Astrocyte (in vitro differentiated cells and primary cell): Measurements from ENCODE around the gene NOTCH2. TPM values are rescaled to one million over a fixed set of nuclear protein-coding genes. Genes with fewer than 3 reads are reported as not detected.

Source experiments
- DNase-seq: peaks from one replicate; pipeline ENCODE4 v3.0.0-alpha.2; 2010; ENCODE audit warnings: low read depth
- FAIRE-seq: peaks from 2 replicates; lab custom pipeline; 2011; peaks lifted over from hg19 to GRCh38; lab: Jason Lieb, UNC
- H2AFZ ChIP-seq: 2 replicates; pipeline ENCODE4 v1.6.0; 2012; ENCODE audit warnings: low read depth, low read length, inconsistent platforms
- H3K27ac ChIP-seq: 2 replicates; pipeline ENCODE4 v1.5.1; 2011; ENCODE audit warnings: low read depth, low read length, inconsistent platforms
- H3K27me3 ChIP-seq: 2 replicates; pipeline ENCODE4 v1.6.0; 2011; ENCODE audit warnings: low read length, inconsistent platforms; ENCODE audit not compliant: insufficient read depth
- H3K36me3 ChIP-seq: 2 replicates; pipeline ENCODE4 v1.5.1; 2011; ENCODE audit warnings: low read length, inconsistent platforms; ENCODE audit not compliant: insufficient read depth
- H3K4me1 ChIP-seq: 2 replicates; pipeline ENCODE4 v1.5.1; 2011; ENCODE audit warnings: low read length, inconsistent platforms; ENCODE audit not compliant: insufficient read depth
- H3K4me2 ChIP-seq: 2 replicates; pipeline ENCODE4 v1.6.0; 2012; ENCODE audit warnings: low read length, inconsistent platforms
- H3K4me3 ChIP-seq: 2 replicates; pipeline ENCODE4 v1.5.1; 2011; ENCODE audit warnings: low read depth, mild to moderate bottlenecking, low read length, inconsistent platforms; ENCODE audit not compliant: insufficient read depth
- H3K79me2 ChIP-seq: 2 replicates; pipeline ENCODE4 v1.6.0; 2012; ENCODE audit warnings: mild to moderate bottlenecking, low read length, inconsistent platforms; ENCODE audit not compliant: insufficient read depth
- H3K9ac ChIP-seq: 2 replicates; pipeline ENCODE4 v1.6.0; 2012; ENCODE audit warnings: mild to moderate bottlenecking, low read length, inconsistent platforms
- H3K9me3 ChIP-seq: 2 replicates; pipeline ENCODE4 v1.5.1; 2012; ENCODE audit warnings: low read depth, mild to moderate bottlenecking, low read length, inconsistent platforms; ENCODE audit not compliant: insufficient read depth
- H4K20me1 ChIP-seq: 2 replicates; pipeline ENCODE4 v1.6.0; 2012; ENCODE audit warnings: low read length, inconsistent platforms; ENCODE audit not compliant: insufficient read depth
- H3K27ac Mint-ChIP-seq: one replicate; pipeline ENCODE4 v1.8.0; 2021; ENCODE audit warnings: mild to moderate bottlenecking, mixed read lengths; ENCODE audit not compliant: unreplicated experiment
- H3K27me3 Mint-ChIP-seq: one replicate; pipeline ENCODE4 v1.8.0; 2021; ENCODE audit warnings: low read depth, mixed read lengths; ENCODE audit not compliant: unreplicated experiment
- H3K36me3 Mint-ChIP-seq: one replicate; pipeline ENCODE4 v1.8.0; 2021; ENCODE audit warnings: low read depth, mixed read lengths; ENCODE audit not compliant: unreplicated experiment
- H3K4me1 Mint-ChIP-seq: one replicate; pipeline ENCODE4 v1.8.0; 2021; ENCODE audit warnings: low read depth, mixed read lengths; ENCODE audit not compliant: unreplicated experiment
- H3K4me3 Mint-ChIP-seq: one replicate; pipeline ENCODE4 v1.8.0; 2021; ENCODE audit warnings: mild to moderate bottlenecking, moderate library complexity, mixed read lengths; ENCODE audit not compliant: unreplicated experiment
- H3K9me3 Mint-ChIP-seq: one replicate; pipeline ENCODE4 v1.8.0; 2021; ENCODE audit warnings: mild to moderate bottlenecking, mixed read lengths; ENCODE audit not compliant: unreplicated experiment
- EZH2 ChIP-seq: IDR thresholded peaks from 2 replicates; pipeline ENCODE4 v1.6.1; 2012; ENCODE audit warnings: mild to moderate bottlenecking, low read length, inconsistent platforms; ENCODE audit not compliant: insufficient read depth
- total RNA-seq: library from RNA; stranded (reverse); gene quantifications from 2 replicates; pipeline ENCODE4 v1.2.1, GENCODE V29; 2021
- TF ChIP-seq, protein P1 (sequence below): IDR thresholded peaks from 2 replicates; pipeline ENCODE4 v1.5.1; 2011; ENCODE audit warnings: low read depth, mild to moderate bottlenecking, inconsistent platforms, low read length, moderate library complexity; ENCODE audit not compliant: insufficient read depth

NOTCH2 gene
- total RNA-seq, 1 donor from 2014 or later = 194 TPM

DNA sequence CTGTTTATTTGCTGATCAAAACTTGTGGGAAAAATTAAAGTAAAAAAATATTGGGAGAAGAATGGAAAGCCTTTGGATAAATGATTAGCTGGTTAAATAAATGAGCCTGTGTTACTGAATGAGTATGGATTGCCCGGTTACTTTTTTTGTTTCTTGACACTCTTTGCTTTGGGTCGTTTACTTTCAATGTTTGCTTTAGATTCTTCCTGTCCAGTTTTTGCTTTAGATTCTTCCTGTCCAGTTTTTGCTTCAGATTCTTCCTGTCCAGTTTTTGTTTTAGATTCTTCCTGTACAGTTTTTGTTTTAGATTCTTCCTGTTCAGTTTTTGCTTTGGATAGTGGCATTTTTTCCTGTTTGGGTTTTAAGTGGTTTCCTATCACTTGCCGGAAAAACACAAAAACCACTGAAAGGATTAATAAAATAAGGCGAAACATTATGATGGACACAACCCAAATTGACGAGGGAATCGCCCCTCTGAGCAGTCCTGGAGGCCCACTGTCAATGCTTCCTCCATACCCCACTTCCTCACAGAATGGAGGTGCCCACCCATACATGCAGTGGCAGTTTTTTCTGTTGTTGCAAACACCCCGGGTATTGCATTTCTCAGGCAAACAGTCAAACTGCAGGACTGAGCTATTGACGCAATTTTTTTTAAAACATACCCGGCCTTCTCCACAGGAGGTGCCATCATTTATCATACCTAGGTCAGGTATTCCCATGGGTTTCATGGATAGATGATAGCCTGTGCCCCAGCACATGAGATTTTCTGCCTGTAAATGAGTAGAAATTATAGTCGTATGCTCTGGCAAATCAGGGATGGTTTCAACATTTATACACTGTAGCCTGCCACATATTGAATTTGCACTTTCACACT, 175.4 kb downstream of the NOTCH2 start:
- Mint-ChIP-seq H3K36me3 (no peaks in the 10 kb centered on the region), H3K4me3 (no peak overlapping the region), H3K9me3 (peaks cover 1% of the 10 kb centered on the region), H3K27ac (no peak overlapping the region), H3K4me1 (no peaks in the 10 kb centered on the region), H3K27me3 (peaks cover 7% of the 10 kb centered on the region)
- DNase-seq (no peak), FAIRE-seq (no peak)
- Histone ChIP-seq H3K9me3 (no peaks in the 10 kb centered on the region), H3K4me2 (no peak overlapping the region), H3K79me2 (no peaks in the 10 kb centered on the region), H3K36me3 (no peaks in the 10 kb centered on the region), H3K4me1 (no peaks in the 10 kb centered on the region), H2AFZ (no peak overlapping the region), H3K27me3 (peaks cover 10% of the 10 kb centered on the region), H3K27ac (no peak overlapping the region), H3K4me3 (no peak overlapping the region), H4K20me1 (no peaks in the 10 kb centered on the region), H3K9ac (no peak overlapping the region)
- TF ChIP-seq EZH2 = no peak
- TF ChIP-seq, protein P1, sequence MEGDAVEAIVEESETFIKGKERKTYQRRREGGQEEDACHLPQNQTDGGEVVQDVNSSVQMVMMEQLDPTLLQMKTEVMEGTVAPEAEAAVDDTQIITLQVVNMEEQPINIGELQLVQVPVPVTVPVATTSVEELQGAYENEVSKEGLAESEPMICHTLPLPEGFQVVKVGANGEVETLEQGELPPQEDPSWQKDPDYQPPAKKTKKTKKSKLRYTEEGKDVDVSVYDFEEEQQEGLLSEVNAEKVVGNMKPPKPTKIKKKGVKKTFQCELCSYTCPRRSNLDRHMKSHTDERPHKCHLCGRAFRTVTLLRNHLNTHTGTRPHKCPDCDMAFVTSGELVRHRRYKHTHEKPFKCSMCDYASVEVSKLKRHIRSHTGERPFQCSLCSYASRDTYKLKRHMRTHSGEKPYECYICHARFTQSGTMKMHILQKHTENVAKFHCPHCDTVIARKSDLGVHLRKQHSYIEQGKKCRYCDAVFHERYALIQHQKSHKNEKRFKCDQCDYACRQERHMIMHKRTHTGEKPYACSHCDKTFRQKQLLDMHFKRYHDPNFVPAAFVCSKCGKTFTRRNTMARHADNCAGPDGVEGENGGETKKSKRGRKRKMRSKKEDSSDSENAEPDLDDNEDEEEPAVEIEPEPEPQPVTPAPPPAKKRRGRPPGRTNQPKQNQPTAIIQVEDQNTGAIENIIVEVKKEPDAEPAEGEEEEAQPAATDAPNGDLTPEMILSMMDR = no peak

DNA sequence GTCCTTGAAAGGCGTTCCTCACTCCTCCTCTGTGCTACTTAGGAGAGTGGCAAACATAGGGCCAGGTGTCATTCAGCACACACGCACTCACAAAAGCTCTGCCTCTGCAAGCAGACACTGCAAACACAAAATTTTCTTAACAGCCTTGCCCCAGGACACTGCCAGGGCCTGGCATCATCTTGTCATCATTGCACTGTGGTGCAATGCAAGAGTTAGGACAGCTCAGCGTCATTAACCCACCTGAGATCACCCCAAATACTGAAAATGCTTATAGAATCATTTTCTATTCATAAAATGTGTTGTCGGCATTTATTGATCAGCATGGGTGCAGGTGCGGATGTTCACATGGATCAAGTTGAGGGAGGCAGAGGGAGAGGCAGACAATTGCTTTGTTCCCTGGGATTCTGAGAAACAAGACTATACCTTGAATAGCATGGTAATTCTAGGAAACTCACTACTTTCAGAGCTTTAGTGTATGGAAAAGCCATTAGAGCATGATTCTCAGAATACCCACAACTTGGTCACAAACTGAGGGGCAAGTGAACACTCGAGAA, 176.1 kb downstream of the NOTCH2 start:
- peaks cover 3% of the 10 kb centered on the region for H3K9me3 Mint-ChIP-seq
- Histone ChIP-seq H3K4me1 (no peaks in the 10 kb centered on the region), H3K27me3 (peaks cover 10% of the 10 kb centered on the region), H3K36me3 (no peaks in the 10 kb centered on the region), H3K79me2 (no peaks in the 10 kb centered on the region), H3K4me3 (no peak overlapping the region), H3K9ac (no peak overlapping the region), H3K27ac (no peak overlapping the region), H4K20me1 (no peaks in the 10 kb centered on the region), H3K9me3 (no peaks in the 10 kb centered on the region), H3K4me2 (no peak overlapping the region), H2AFZ (no peak overlapping the region)
- FAIRE-seq (no peak), DNase-seq (no peak)
- H3K36me3 Mint-ChIP-seq = no peaks in the 10 kb centered on the region
- no peaks in the 10 kb centered on the region for H3K4me1 Mint-ChIP-seq
- H3K27me3 Mint-ChIP-seq = peaks cover 7% of the 10 kb centered on the region
- H3K4me3 Mint-ChIP-seq = no peak overlapping the region
- no peak overlapping the region for H3K27ac Mint-ChIP-seq
- TF ChIP-seq EZH2 = no peak
- TF ChIP-seq, protein P1 = no peak

DNA sequence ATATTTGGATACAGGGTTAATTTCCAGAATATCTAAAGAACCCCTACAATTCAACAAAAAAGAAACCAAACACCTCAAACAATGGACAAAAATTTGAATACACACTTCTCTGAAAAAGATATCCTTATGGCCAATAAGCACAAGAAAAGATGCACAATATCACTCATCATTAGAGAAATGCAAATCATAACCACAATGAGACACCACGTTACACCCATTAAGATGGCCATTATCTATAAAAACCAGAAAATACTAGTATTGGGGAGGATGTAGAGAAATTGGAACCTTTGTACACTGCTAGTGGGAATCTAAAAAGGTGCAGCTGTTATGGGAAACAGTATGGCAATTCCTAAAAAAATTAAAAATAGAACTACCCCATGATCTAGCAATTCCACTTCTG, 178.1 kb downstream of the NOTCH2 start:
- FAIRE-seq (peak; percentile 5), DNase-seq (no peak)
- no peak overlapping the region for H3K27ac Mint-ChIP-seq
- H3K9me3 Mint-ChIP-seq = peaks cover 7% of the 10 kb centered on the region
- no peak overlapping the region for H3K4me2 ChIP-seq
- H3K27ac ChIP-seq = no peak overlapping the region
- H3K36me3 Mint-ChIP-seq = no peaks in the 10 kb centered on the region
- no peaks in the 10 kb centered on the region for H3K4me1 ChIP-seq
- H2AFZ ChIP-seq = no peak overlapping the region
- peaks cover 4% of the 10 kb centered on the region for H3K27me3 ChIP-seq
- no peaks in the 10 kb centered on the region for H3K79me2 ChIP-seq
- no peak overlapping the region for H3K4me3 ChIP-seq
- H3K36me3 ChIP-seq = no peaks in the 10 kb centered on the region
- H3K4me1 Mint-ChIP-seq = no peaks in the 10 kb centered on the region
- peaks cover 5% of the 10 kb centered on the region for H3K27me3 Mint-ChIP-seq
- no peak for TF ChIP-seq EZH2
- TF ChIP-seq, protein P1 = no peak
- H3K9ac ChIP-seq = no peak overlapping the region
- H3K9me3 ChIP-seq = no peaks in the 10 kb centered on the region
- H3K4me3 Mint-ChIP-seq = no peak overlapping the region
- no peaks in the 10 kb centered on the region for H4K20me1 ChIP-seq
